Glutamatergic neuron (in vitro differentiated cells): ENCODE data around the gene STK24. TPM values are rescaled to one million over a fixed set of nuclear protein-coding genes. Genes with fewer than 3 reads are reported as not detected.
A peak's percentile ranks its signal among the peaks of the same experiment; 100 is the strongest.

Source experiments
- DNase-seq: peaks from one replicate; pipeline ENCODE4 v3.0.0; 2022
- H3K27ac Mint-ChIP-seq: one replicate; pipeline ENCODE4 v1.8.0; 2020; ENCODE audit warnings: mild to moderate bottlenecking, mixed read lengths, inconsistent platforms; ENCODE audit not compliant: unreplicated experiment
- H3K27me3 Mint-ChIP-seq: one replicate; pipeline ENCODE4 v1.8.0; 2020; ENCODE audit warnings: mild to moderate bottlenecking, moderate library complexity, mixed read lengths, inconsistent platforms; ENCODE audit not compliant: unreplicated experiment
- H3K36me3 Mint-ChIP-seq: one replicate; pipeline ENCODE4 v1.8.0; 2020; ENCODE audit warnings: mild to moderate bottlenecking, mixed read lengths, inconsistent platforms; ENCODE audit not compliant: unreplicated experiment
- H3K4me1 Mint-ChIP-seq: one replicate; pipeline ENCODE4 v1.8.0; 2020; ENCODE audit warnings: mild to moderate bottlenecking, low read depth, mixed read lengths, inconsistent platforms; ENCODE audit not compliant: unreplicated experiment
- H3K4me3 Mint-ChIP-seq: one replicate; pipeline ENCODE4 v1.8.0; 2020; ENCODE audit warnings: mild to moderate bottlenecking, mixed read lengths, inconsistent platforms; ENCODE audit not compliant: unreplicated experiment
- H3K9me3 Mint-ChIP-seq: one replicate; pipeline ENCODE4 v1.8.0; 2020; ENCODE audit warnings: mild to moderate bottlenecking, moderate library complexity, mixed read lengths, inconsistent platforms; ENCODE audit not compliant: unreplicated experiment
- total RNA-seq: library from RNA; stranded (reverse); fragmentation: NEBNext Ultra II Directional; extraction: Animal tissue kit (Norgen Biotek cat#: 25700); gene quantifications from one replicate; pipeline ENCODE4 v1.2.1, GENCODE V29; 2021; ENCODE audit not compliant: unreplicated experiment
- TF ChIP-seq, protein P1 (sequence below): fragments of 200-600 bp; sonication (generic); IDR thresholded peaks from one replicate; pipeline ENCODE4 v1.5.0; 2021; ENCODE audit not compliant: partially characterized antibody, unreplicated experiment

The STK24 gene
- total RNA-seq, 1 donor from 2014 or later: 188 TPM

DNA sequence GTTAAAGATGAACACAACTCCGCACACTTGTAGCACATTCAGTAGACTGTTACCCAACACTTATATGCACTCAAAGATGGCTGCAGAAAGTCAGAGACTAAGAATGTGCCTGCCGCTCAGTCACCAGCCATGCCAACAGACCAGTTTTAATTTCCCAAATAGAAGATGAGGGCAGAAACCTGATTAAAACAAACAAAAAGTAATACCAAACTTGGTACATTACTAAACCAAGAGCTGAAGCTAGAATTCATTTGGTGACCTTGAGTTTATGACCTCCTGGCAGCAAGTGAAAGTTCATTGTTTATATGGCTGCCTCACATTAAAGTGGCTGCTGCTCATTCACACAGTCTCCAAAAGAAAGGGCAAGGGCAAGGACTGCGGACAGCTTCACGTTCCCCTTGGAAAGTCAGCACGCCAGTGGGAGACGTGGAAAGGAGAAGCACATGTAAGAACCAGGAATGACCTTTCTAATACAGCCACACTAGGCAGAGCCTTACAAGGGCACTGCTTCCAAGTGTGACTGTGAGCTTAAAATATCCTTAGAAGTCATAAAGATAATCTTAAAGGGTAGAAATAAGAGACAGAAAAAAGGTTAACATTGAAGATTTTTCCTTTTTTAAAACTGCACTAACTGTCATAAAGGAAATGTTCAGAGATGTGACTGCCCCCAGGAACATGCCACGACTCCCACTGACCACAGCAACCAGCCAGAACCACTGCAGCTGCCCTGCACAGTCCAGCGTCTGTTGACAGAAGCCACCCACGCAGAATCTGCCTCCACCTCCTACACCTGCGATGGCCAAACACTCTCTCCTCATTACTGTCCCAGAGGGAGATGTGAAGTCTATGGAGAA is 73.5 kb downstream of the STK24 start:
- no peak for DNase-seq
- TF ChIP-seq, protein P1, sequence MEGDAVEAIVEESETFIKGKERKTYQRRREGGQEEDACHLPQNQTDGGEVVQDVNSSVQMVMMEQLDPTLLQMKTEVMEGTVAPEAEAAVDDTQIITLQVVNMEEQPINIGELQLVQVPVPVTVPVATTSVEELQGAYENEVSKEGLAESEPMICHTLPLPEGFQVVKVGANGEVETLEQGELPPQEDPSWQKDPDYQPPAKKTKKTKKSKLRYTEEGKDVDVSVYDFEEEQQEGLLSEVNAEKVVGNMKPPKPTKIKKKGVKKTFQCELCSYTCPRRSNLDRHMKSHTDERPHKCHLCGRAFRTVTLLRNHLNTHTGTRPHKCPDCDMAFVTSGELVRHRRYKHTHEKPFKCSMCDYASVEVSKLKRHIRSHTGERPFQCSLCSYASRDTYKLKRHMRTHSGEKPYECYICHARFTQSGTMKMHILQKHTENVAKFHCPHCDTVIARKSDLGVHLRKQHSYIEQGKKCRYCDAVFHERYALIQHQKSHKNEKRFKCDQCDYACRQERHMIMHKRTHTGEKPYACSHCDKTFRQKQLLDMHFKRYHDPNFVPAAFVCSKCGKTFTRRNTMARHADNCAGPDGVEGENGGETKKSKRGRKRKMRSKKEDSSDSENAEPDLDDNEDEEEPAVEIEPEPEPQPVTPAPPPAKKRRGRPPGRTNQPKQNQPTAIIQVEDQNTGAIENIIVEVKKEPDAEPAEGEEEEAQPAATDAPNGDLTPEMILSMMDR: no peak
- H3K4me3 Mint-ChIP-seq: peak overlapping the region; percentile 35
- H3K36me3 Mint-ChIP-seq: no peaks in the 10 kb centered on the region
- peaks cover 74% of the 10 kb centered on the region for H3K4me1 Mint-ChIP-seq
- peaks cover 6% of the 10 kb centered on the region for H3K27me3 Mint-ChIP-seq
- no peak overlapping the region for H3K27ac Mint-ChIP-seq
- peaks cover 6% of the 10 kb centered on the region for H3K9me3 Mint-ChIP-seq

- no peak overlapping the region for H3K27ac Mint-ChIP-seq
- no peak overlapping the region for H3K4me3 Mint-ChIP-seq
- H3K27me3 Mint-ChIP-seq: peaks cover 14% of the 10 kb centered on the region
- peaks cover 4% of the 10 kb centered on the region for H3K9me3 Mint-ChIP-seq
- H3K4me1 Mint-ChIP-seq: peaks cover 71% of the 10 kb centered on the region
- no peak for DNase-seq
- no peaks in the 10 kb centered on the region for H3K36me3 Mint-ChIP-seq
- TF ChIP-seq, protein P1: no peak
These were observed 75.9 kb downstream of the STK24 start for GRCh38 chr13:98500963-98501421.

GRCh38 chr13:98496966-98497365 is 79.9 kb downstream of the STK24 start:
- H3K27me3 Mint-ChIP-seq: peaks cover 14% of the 10 kb centered on the region
- peaks cover 58% of the 10 kb centered on the region for H3K4me1 Mint-ChIP-seq
- no peaks in the 10 kb centered on the region for H3K36me3 Mint-ChIP-seq
- H3K4me3 Mint-ChIP-seq: peak overlapping the region; percentile 55
- TF ChIP-seq, protein P1: no peak
- H3K27ac Mint-ChIP-seq: peak overlapping the region; percentile 48
- DNase-seq: no peak
- peaks cover 8% of the 10 kb centered on the region for H3K9me3 Mint-ChIP-seq

GRCh38 chr13:98496479-98496791 is 80.5 kb downstream of the STK24 start:
- Mint-ChIP-seq H3K4me3 (peak overlapping the region; percentile 30), H3K27ac (peak overlapping the region; percentile 48), H3K4me1 (peaks cover 57% of the 10 kb centered on the region), H3K9me3 (peaks cover 8% of the 10 kb centered on the region), H3K27me3 (peaks cover 11% of the 10 kb centered on the region), H3K36me3 (no peaks in the 10 kb centered on the region)
- DNase-seq: no peak
- TF ChIP-seq, protein P1: no peak
